Measurements from ENCODE around the gene SNCG.

The SNCG gene

DNA sequence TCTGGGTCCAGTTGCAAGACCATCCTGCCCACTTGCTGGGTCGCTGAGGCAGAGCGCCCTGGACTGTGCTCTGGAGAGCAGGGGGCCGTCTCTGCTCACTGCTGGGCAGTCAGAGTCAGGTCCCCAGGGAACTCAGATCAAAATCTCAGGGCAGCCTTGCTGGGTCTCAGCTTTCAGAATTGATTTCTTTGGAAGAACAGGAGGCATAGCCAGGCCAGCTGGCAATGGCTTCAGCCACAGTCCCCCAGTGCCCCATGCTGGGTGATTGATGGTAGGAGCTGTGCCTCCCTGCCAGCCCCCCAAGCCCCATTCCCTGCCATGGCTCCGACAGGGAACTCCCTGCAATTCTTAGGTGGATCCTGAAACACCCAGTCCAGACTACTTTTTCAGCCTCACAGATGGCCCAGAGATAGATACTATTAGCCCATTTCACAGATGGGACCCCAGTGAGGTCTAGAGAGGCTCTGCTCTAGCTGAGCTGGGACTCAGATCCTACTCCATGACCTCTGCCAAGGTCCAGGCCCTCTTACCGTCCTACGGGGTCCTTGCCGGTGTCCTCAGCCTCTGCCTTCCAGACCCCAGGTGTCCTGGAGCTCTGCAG, 1.5 kb upstream of the SNCG start:
- Histone ChIP-seq H3K27ac (no peak overlapping the region), H3K4me3 (no peak overlapping the region), H3K9ac (ENCODE audit: insufficient read length) (no peak overlapping the region), H3K9me3 (ENCODE audit: low read depth, low read length) (no peaks in the 10 kb centered on the region), H3K36me3 (ENCODE audit: insufficient read depth, low read length) (no peaks in the 10 kb centered on the region)
- no peak for DNase-seq (ENCODE audit: low read depth, low spot score)
- TF ChIP-seq POLR2AphosphoS5 (IDR thresholded peaks at IDR 0.05; ENCODE audit: borderline replicate concordance, low read depth, low read length) (no peak), EZH2 (IDR thresholded peaks at IDR 0.05) (no peak), FOXP2 (optimal IDR thresholded peaks at IDR 0.05; ENCODE audit: control extremely low read depth, extremely low read length, insufficient read depth) (no peak)

DNA sequence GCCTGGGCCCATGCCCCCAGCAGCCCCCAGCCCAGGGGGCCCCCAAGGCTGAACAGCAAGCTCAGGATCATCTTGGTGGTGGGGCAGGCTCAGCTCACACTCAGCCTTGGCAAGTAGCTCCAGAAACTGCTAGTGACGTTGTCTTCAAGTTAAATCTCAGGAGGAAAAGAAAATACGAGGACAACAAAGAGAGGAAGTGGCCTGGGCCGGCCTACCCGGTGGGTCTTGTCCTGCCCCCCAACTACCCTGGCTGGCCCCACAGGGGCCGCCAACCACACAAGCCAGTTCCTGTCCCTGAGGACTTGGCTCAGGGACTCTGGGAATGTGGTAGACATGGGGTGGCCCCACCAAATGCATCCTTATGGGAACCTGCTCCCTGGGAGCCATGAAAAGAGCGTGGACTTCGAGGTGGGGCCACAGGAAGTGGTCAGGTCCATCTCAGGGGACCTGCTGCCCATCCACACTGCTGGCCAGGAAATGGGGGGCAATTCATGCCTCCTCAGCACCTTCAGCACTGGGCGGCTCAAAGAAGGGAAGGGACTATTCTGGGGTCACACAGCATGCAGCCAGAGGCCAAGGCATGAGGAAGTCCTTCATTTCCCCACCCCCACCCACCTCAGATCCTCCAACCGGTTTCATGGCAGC, 806 bp upstream of the SNCG start, which contains the start of gene MMRN2:
TSS of gene MMRN2 (minus strand) at position 145 of the 645 bp plus-strand sequence. CDS start at position 71, 74 bp downstream.
- TF ChIP-seq POLR2AphosphoS5 (IDR thresholded peaks at IDR 0.05; ENCODE audit: borderline replicate concordance, low read depth, low read length) (no peak), EZH2 (IDR thresholded peaks at IDR 0.05) (no peak), FOXP2 (optimal IDR thresholded peaks at IDR 0.05; ENCODE audit: control extremely low read depth, extremely low read length, insufficient read depth) (no peak)
- DNase-seq (ENCODE audit: low read depth, low spot score): no peak
- Histone ChIP-seq H3K36me3 (ENCODE audit: insufficient read depth, low read length) (no peaks in the 10 kb centered on the region), H3K4me3 (no peak within 1 kb of the TSS), H3K27ac (no peak within 1 kb of the TSS), H3K9me3 (ENCODE audit: low read depth, low read length) (no peaks in the 10 kb centered on the region), H3K9ac (ENCODE audit: insufficient read length) (no peak within 1 kb of the TSS)

DNA sequence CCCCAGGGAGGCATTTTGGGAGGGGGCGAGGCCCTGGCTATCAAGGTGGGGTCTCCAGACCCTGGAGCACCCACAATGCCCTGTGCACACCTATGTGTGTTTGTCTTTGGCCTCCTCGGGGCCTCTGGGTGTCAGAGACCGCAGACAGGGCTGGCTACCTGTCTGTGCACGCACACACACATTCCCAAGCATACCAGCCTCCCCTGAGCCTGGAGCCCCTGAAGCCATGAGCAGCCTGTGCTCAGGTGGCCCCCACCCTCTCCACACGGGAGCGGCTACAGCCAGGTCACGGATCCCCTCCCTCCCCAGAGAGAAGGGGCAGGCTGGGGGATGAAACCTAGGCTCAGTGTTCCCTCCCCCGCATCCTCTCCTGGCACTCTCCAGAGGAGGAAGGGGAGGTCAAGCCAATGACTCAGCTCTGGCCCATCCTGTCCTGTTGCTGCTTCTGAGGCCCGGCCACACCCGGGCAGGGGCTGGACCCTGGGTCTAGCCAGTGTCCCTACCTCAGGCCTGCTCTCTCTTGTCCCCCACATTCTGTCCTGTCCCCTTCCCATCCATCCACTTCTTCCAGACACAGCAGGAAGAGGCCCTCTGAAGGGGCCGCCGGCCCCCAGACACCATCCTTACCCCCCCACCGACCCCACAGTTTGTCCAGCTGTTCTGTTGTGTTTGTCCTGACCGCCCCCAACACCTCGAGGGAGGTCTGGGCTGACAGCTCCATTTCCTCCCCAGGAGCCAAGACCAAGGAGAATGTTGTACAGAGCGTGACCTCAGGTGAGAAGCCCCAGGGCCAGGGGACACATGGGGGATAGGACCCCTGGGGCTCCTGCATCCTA, 720 bp downstream of the SNCG start:
- no peak overlapping the region for H3K9ac ChIP-seq (ENCODE audit: insufficient read length)
- H3K27ac ChIP-seq: no peak overlapping the region
- H3K4me3 ChIP-seq: no peak overlapping the region
- no peaks in the 10 kb centered on the region for H3K36me3 ChIP-seq (ENCODE audit: insufficient read depth, low read length)
- no peak for DNase-seq (ENCODE audit: low read depth, low spot score)
- no peak for TF ChIP-seq FOXP2 (optimal IDR thresholded peaks at IDR 0.05; ENCODE audit: control extremely low read depth, extremely low read length, insufficient read depth)
- no peak for TF ChIP-seq EZH2 (IDR thresholded peaks at IDR 0.05)
- TF ChIP-seq POLR2AphosphoS5 (IDR thresholded peaks at IDR 0.05; ENCODE audit: borderline replicate concordance, low read depth, low read length): no peak
- no peaks in the 10 kb centered on the region for H3K9me3 ChIP-seq (ENCODE audit: low read depth, low read length)

DNA sequence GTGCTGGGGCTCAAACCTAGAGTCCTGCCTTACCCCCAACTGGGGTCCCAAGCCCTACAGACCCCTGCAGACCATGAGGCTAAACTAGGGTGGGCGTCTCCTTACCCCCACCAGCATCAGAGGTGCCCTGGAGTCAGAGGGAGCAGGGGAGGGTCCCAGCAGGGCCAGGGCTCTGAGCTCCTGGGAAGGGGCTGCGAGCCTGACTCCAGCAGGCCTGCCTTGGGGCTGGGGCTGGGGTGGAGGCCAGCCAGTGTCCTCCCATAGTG, 1.3 kb downstream of the SNCG start:
- Histone ChIP-seq H3K9me3 (ENCODE audit: low read depth, low read length) (no peaks in the 10 kb centered on the region), H3K9ac (ENCODE audit: insufficient read length) (no peak overlapping the region), H3K27ac (no peak overlapping the region), H3K36me3 (ENCODE audit: insufficient read depth, low read length) (no peaks in the 10 kb centered on the region), H3K4me3 (no peak overlapping the region)
- TF ChIP-seq EZH2 (IDR thresholded peaks at IDR 0.05) (no peak), POLR2AphosphoS5 (IDR thresholded peaks at IDR 0.05; ENCODE audit: borderline replicate concordance, low read depth, low read length) (no peak), FOXP2 (optimal IDR thresholded peaks at IDR 0.05; ENCODE audit: control extremely low read depth, extremely low read length, insufficient read depth) (no peak)
- no peak for DNase-seq (ENCODE audit: low read depth, low spot score)

DNA sequence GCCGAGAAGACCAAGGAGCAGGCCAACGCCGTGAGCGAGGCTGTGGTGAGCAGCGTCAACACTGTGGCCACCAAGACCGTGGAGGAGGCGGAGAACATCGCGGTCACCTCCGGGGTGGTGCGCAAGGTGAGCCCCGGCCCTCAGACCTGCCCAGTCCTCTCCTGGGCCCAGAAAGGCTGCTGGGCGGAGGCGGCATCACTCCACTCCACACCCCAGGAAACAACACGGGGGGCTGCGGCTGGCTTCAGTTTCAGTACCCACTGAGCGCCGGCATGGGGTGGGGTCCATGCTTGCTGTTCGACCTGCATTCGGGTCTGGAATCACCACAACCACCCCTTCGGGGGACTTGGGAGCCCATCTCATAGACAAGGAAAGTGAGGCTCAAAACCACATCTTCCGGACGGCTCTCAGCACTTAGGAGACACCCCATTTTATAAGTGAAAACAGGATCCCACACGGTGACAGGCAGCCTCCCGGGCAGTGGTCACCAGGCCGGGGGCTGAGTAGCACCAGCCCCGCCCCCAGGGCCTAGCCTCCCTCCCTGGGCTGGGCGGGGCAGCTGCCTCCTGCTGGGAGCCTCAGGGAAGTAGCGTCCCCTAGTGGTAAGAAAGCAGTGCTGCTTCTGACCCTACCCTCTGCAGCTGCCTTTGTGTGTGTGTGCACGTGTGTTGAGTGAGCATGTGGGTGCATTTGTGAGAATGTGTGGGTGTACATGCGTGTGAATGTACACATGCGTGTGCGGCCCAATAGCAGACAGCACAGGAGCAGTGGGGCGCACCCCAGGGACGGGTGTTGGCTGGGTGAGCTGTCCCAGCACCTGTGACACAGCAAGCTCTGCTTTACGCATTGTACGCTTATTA, 1.8 kb downstream of the SNCG start:
- Histone ChIP-seq H3K36me3 (ENCODE audit: insufficient read depth, low read length) (no peaks in the 10 kb centered on the region), H3K27ac (no peak overlapping the region), H3K4me3 (no peak overlapping the region), H3K9ac (ENCODE audit: insufficient read length) (no peak overlapping the region), H3K9me3 (ENCODE audit: low read depth, low read length) (no peaks in the 10 kb centered on the region)
- TF ChIP-seq EZH2 (IDR thresholded peaks at IDR 0.05) (no peak), FOXP2 (optimal IDR thresholded peaks at IDR 0.05; ENCODE audit: control extremely low read depth, extremely low read length, insufficient read depth) (no peak)
- DNase-seq (ENCODE audit: low read depth, low spot score): no peak

DNA sequence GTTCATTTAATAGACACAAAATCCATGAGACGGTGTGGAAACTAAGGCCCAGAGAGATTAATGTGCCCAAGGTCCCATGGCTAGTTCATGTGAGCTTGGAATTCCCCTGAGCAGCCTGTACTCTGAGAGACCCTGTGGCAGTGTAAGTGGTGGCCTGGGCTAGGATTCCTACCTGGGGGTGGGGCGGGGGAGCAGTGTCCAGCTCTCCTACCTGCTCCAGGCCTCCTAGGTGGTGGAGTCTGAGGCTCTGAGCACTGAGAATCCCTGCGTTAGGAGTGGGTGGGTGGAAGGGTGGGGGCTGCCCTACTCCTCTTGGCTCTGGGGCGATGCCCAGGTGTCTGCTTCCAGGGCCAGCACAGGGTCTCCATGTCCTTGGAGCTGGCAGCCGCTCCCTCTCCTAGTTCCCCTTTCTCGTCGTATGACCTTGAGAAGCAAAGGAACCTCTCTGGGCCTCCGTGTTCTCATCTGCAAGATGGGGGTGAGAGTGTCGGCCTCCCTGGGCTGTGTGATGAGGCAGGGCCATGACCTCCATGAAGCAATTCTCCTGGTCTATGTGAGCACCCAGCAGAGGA, 2.5 kb downstream of the SNCG start:
- H3K4me3 ChIP-seq: no peak overlapping the region
- no peaks in the 10 kb centered on the region for H3K36me3 ChIP-seq (ENCODE audit: insufficient read depth, low read length)
- DNase-seq (ENCODE audit: low read depth, low spot score): no peak
- no peak overlapping the region for H3K9ac ChIP-seq (ENCODE audit: insufficient read length)
- no peaks in the 10 kb centered on the region for H3K9me3 ChIP-seq (ENCODE audit: low read depth, low read length)
- H3K27ac ChIP-seq: no peak overlapping the region
- no peak for TF ChIP-seq EZH2 (IDR thresholded peaks at IDR 0.05)
- TF ChIP-seq POLR2AphosphoS5 (IDR thresholded peaks at IDR 0.05; ENCODE audit: borderline replicate concordance, low read depth, low read length): no peak
- TF ChIP-seq FOXP2 (optimal IDR thresholded peaks at IDR 0.05; ENCODE audit: control extremely low read depth, extremely low read length, insufficient read depth): no peak

DNA sequence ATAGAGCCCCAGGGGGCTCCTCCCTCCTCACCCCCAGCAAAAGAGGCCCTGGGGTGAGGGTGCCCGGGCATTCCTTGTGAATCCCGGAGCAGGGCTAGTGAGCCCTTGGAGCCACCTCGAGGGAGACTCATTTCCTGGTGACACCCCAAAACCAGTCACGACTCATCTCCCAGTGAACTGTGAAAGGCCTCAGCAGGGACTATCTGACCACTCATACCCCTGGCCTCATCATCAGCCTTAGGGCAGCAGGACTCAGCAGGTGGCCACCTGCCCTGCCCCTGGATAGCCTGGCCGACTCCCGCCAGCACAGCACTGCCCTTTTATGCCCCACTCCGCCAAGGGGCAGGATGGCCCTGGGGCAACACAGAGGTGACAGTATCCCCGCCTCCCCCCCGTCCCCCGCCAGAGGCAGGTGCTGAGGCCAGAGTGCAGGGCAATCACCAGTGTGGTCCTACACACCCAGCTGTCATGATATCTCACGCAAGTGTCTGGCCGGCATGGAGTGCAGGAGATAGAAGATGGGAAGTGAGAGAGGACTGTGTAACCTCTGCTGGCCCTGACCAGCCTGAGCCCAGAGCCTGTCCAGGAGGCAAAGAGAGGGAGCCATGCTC, 3.2 kb downstream of the SNCG start:
- H3K36me3 ChIP-seq (ENCODE audit: insufficient read depth, low read length): no peaks in the 10 kb centered on the region
- H3K9ac ChIP-seq (ENCODE audit: insufficient read length): no peak overlapping the region
- no peaks in the 10 kb centered on the region for H3K9me3 ChIP-seq (ENCODE audit: low read depth, low read length)
- DNase-seq (ENCODE audit: low read depth, low spot score): no peak
- no peak overlapping the region for H3K27ac ChIP-seq
- H3K4me3 ChIP-seq: no peak overlapping the region
- TF ChIP-seq POLR2AphosphoS5 (IDR thresholded peaks at IDR 0.05; ENCODE audit: borderline replicate concordance, low read depth, low read length): no peak
- TF ChIP-seq FOXP2 (optimal IDR thresholded peaks at IDR 0.05; ENCODE audit: control extremely low read depth, extremely low read length, insufficient read depth): no peak
- TF ChIP-seq EZH2 (IDR thresholded peaks at IDR 0.05): no peak
